ENCODE results near the gene RNF126.

The RNF126 gene

DNA sequence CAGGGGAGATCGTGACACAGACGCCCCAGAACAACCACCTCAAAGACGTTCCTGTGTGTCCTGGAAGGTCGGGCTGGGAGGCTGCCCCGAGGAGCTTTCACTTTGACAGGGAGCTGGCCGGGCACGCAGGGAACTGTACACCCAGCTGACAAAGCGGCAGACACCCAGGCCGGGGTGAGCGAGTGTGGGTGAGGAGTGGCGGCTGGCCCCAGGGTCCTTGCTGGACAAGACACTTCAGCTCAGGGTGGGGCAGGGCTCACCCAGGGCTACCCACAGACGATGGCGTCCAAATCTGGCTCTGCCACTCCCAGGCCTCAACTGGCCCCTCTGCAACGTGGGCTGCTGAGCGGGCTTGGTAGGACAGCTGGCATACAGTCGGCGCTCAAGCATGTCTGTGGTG is 21.3 kb downstream of the RNF126 start:
- no peak overlapping the region for H2AFZ ChIP-seq (ENCODE audit: low read depth, low read length)
- no peak for DNase-seq
- TF ChIP-seq EZH2 (IDR thresholded peaks at IDR 0.05; ENCODE audit: borderline replicate concordance, low read depth, low read length, severe bottlenecking) = no peak
- no peak for TF ChIP-seq CTCF (IDR thresholded peaks at IDR 0.05; ENCODE audit: borderline replicate concordance, extremely low read depth, low read length, poor library complexity, severe bottlenecking)
- H3K79me2 ChIP-seq (ENCODE audit: insufficient read depth, low read length) = no peaks in the 10 kb centered on the region
- H3K4me3 ChIP-seq (ENCODE audit: low read depth in 1 of 2, low read length in 2 of 2) = no peak overlapping the region
- no peak overlapping the region for H3K4me2 ChIP-seq (ENCODE audit: insufficient read depth, low read length)
- no peaks in the 10 kb centered on the region for H3K9me3 ChIP-seq (ENCODE audit: insufficient read depth, low read length, severe bottlenecking)
- H3K36me3 ChIP-seq (ENCODE audit: insufficient read depth, low read length) = peaks cover 14% of the 10 kb centered on the region
- ATAC-seq (ENCODE audit: insufficient read depth, low read depth) = no peak
- no peak overlapping the region for H3K27ac ChIP-seq (ENCODE audit: low read length)
- H3K9ac ChIP-seq (ENCODE audit: low read depth, low read length) = no peak overlapping the region
- H3K27me3 ChIP-seq (ENCODE audit: insufficient read depth, low read length, poor library complexity) = no peaks in the 10 kb centered on the region
- H3K4me1 ChIP-seq (ENCODE audit: insufficient read depth, low read length) = no peaks in the 10 kb centered on the region
- H4K20me1 ChIP-seq (ENCODE audit: insufficient read depth, low read length) = peaks cover 12% of the 10 kb centered on the region

DNA sequence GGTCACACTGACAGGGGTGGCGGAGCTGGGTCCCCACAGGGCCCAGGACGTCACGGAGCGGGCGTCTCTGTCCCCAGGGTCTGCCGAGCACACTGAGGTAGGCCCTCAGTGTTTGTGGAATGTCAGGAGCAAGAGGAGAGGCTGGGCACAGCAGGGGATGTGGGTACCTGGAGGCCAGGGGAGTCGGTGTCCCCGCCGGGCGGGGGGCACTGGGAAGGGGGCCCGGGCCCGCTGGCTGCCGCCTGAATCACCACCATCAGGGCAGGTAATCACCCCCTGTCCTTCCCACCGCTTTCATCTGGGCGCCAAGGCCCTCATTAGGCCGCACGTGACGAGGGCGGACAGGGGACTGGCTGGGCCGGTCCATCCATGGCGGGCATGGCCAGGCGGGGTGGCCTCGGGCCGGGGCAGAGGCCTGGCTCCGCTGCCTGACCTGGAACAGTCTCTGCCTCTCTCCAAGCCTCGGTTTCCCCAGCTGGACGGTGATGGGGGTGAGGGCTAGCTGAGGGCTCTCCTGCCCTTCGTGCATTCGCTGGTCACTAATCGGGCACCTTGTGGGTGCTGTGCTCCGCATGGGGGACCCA is 22.3 kb downstream of the RNF126 start:
- ATAC-seq (ENCODE audit: insufficient read depth, low read depth) (no peak), DNase-seq (no peak)
- no peaks in the 10 kb centered on the region for H3K9me3 ChIP-seq (ENCODE audit: insufficient read depth, low read length, severe bottlenecking)
- no peaks in the 10 kb centered on the region for H3K27me3 ChIP-seq (ENCODE audit: insufficient read depth, low read length, poor library complexity)
- H3K4me3 ChIP-seq (ENCODE audit: low read depth in 1 of 2, low read length in 2 of 2) = no peak overlapping the region
- no peak overlapping the region for H3K4me2 ChIP-seq (ENCODE audit: insufficient read depth, low read length)
- peaks cover 2% of the 10 kb centered on the region; the same call in 1 of the 2 replicates for H4K20me1 ChIP-seq (ENCODE audit: insufficient read depth, low read length)
- no peaks in the 10 kb centered on the region for H3K79me2 ChIP-seq (ENCODE audit: insufficient read depth, low read length)
- H3K27ac ChIP-seq (ENCODE audit: low read length) = no peak overlapping the region
- peaks cover 5% of the 10 kb centered on the region for H3K36me3 ChIP-seq (ENCODE audit: insufficient read depth, low read length)
- no peaks in the 10 kb centered on the region for H3K4me1 ChIP-seq (ENCODE audit: insufficient read depth, low read length)
- no peak overlapping the region for H3K9ac ChIP-seq (ENCODE audit: low read depth, low read length)
- H2AFZ ChIP-seq (ENCODE audit: low read depth, low read length) = no peak overlapping the region
- TF ChIP-seq CTCF (IDR thresholded peaks at IDR 0.05; ENCODE audit: borderline replicate concordance, extremely low read depth, low read length, poor library complexity, severe bottlenecking) (no peak), EZH2 (IDR thresholded peaks at IDR 0.05; ENCODE audit: borderline replicate concordance, low read depth, low read length, severe bottlenecking) (no peak)

- TF ChIP-seq CTCF (IDR thresholded peaks at IDR 0.05; ENCODE audit: borderline replicate concordance, extremely low read depth, low read length, poor library complexity, severe bottlenecking) (no peak), EZH2 (IDR thresholded peaks at IDR 0.05; ENCODE audit: borderline replicate concordance, low read depth, low read length, severe bottlenecking) (no peak)
- Histone ChIP-seq H4K20me1 (ENCODE audit: insufficient read depth, low read length) (peaks cover 2% of the 10 kb centered on the region; the same call in 1 of the 2 replicates), H3K4me3 (ENCODE audit: low read depth in 1 of 2, low read length in 2 of 2) (no peak overlapping the region), H3K4me1 (ENCODE audit: insufficient read depth, low read length) (no peaks in the 10 kb centered on the region), H3K36me3 (ENCODE audit: insufficient read depth, low read length) (peaks cover 5% of the 10 kb centered on the region), H3K9ac (ENCODE audit: low read depth, low read length) (no peak overlapping the region), H2AFZ (ENCODE audit: low read depth, low read length) (no peak overlapping the region), H3K79me2 (ENCODE audit: insufficient read depth, low read length) (no peaks in the 10 kb centered on the region), H3K4me2 (ENCODE audit: insufficient read depth, low read length) (no peak overlapping the region), H3K9me3 (ENCODE audit: insufficient read depth, low read length, severe bottlenecking) (no peaks in the 10 kb centered on the region), H3K27me3 (ENCODE audit: insufficient read depth, low read length, poor library complexity) (no peaks in the 10 kb centered on the region), H3K27ac (ENCODE audit: low read length) (no peak overlapping the region)
- no peak for DNase-seq
- ATAC-seq (ENCODE audit: insufficient read depth, low read depth) = no peak
These were observed 22.9 kb downstream of the RNF126 start for GRCh38 chr19:640161-640558.
